ENCODE data around the gene CD81.

DNA sequence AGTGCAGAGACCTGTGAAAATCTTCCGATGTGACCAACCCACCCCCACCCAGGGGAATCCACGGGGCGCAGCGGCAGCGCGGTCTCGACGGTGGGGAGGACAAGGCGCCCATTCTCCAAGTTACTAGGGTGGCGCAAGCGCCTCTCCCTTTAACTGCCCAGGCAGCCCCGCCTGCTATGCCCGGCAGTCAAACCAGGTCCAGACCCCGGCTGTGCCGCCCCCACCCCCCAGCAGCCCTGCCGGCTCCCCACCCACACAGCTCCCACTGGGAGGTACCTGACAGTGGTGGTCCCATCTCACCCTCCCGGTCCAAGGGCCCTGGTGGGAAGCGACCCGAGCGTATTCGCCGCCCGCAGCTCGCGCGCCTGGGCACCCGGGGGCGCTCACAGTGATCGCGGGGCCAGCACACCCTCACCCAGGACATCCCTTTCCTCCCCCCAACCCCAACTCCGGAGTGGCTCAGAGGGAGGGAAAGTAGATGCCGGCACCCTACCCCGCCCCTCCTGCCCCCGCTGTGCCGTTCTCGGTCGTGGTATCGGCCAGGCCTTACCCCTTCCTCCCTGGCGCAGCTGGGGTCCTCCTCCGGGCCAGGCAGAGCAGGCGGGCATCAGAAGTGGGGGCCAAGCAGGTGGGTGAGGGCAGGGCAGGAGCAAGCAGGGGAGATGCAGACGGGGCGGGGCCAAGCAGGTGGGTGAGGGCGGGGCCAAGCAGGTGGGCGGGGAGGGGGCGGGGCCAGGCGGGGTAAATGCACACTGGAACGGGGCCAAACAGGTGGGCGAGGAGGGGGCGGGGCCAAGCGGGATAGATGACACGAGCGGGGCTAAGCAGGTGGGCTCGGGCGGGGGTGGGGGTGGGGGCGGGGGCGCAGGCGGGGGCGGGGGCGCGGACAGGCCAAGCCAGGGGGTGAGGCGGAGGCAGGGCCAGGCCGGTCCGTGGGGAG, 67.0 kb downstream of the CD81 start, which contains the start of gene TRPM5:
- TF ChIP-seq BRD9 (IDR thresholded peaks at IDR 0.05; ENCODE audit: low read depth, partially characterized antibody) (no peak), GTF2F1 (IDR thresholded peaks at IDR 0.05; ENCODE audit: low read depth, low read length) (no peak), TAF1 (IDR thresholded peaks at IDR 0.05; ENCODE audit: control insufficient read depth, extremely low read depth, insufficient read depth, low read length, severe bottlenecking) (no peak), MIER1 (IDR thresholded peaks at IDR 0.05; ENCODE audit: low read depth) (no peak)
- TF ChIP-seq, protein P1, sequence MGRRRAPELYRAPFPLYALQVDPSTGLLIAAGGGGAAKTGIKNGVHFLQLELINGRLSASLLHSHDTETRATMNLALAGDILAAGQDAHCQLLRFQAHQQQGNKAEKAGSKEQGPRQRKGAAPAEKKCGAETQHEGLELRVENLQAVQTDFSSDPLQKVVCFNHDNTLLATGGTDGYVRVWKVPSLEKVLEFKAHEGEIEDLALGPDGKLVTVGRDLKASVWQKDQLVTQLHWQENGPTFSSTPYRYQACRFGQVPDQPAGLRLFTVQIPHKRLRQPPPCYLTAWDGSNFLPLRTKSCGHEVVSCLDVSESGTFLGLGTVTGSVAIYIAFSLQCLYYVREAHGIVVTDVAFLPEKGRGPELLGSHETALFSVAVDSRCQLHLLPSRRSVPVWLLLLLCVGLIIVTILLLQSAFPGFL (CRISPR knock-in tag; IDR thresholded peaks at IDR 0.05), result no peak
